GM12891 (cell line): Measurements from ENCODE around the gene OPRD1.

Experiments used
- POLR2A ChIP-seq: IDR thresholded peaks from 2 replicates; pipeline ENCODE4 v1.6.1; 2011; ENCODE audit warnings: low read depth, low read length, control low read depth
- POLR2AphosphoS5 ChIP-seq: IDR thresholded peaks from 2 replicates; pipeline ENCODE4 v1.6.1; 2011; ENCODE audit warnings: low read depth, low read length, control low read depth
- POU2F2 ChIP-seq: IDR thresholded peaks from 2 replicates; pipeline ENCODE4 v1.6.1; 2011; ENCODE audit warnings: low read depth, mild to moderate bottlenecking, control low read depth, low read length, moderate library complexity
- SPI1 ChIP-seq: IDR thresholded peaks from 2 replicates; pipeline ENCODE4 v1.6.1; 2011; ENCODE audit warnings: low read depth, low read length, control low read depth

DNA sequence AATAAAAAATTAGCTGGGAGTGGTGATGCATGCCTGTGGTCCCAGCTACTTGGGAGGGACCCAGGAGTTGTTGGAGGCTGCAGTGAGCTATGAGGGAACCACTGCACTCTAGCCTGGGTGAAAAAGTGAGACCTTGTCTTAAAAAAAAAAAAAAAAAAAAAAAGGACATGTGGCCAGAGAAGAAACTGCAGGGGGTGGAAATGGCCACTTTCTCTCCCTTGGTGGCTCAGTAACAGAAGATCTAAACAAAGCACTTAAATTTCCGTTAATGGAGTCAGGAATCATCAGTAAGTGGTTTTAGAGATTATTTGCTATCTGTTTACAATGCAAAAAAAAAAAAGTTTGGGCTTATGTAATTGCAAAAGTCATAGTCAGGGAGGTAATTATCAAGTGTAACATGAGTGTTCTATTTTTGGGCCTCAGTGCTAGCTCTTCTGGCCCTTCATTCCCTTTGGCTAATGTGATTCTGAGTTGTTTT lies 19.3 kb upstream of the OPRD1 start:
- TF ChIP-seq POLR2A = no peak
- no peak for TF ChIP-seq SPI1
- no peak for TF ChIP-seq POLR2AphosphoS5
- no peak for TF ChIP-seq POU2F2
